Left cardiac atrium (tissue), 4 donors: ENCODE results near the gene KCTD20. TPM values are rescaled to one million over a fixed set of nuclear protein-coding genes. Genes with fewer than 3 reads are reported as not detected.
A peak's percentile ranks its signal among the peaks of the same experiment; 100 is the strongest.

Experiments
- ATAC-seq, 2 donors: fragments of 200-7000 bp; cut with Tn5 transposase; one replicate each; pipeline ENCODE4 v1.9.1; 2020; ENCODE audit warnings: mild to moderate bottlenecking in 2 of 2, moderate library complexity in 2 of 2
- DNase-seq: peaks from one replicate; pipeline ENCODE4 v3.0.0-alpha.2; 2020
- intact Hi-C, 2 donors: fragments of 100-400 bp; cut with DNase I; formaldehyde crosslinking; loops; one replicate each; pipeline versions ENCODE4 v1.14.1 to v1.15.1; 2022 to 2023
- total RNA-seq, 2 donors: library from RNA; stranded (reverse); fragmentation: NEBNext Ultra II Directional; extraction: Animal tissue kit (Norgen Biotek cat#: 25700); gene quantifications; one replicate each; pipeline ENCODE4 v1.2.1, GENCODE V29; 2021
- donor health status: DM: no; HTN: yes; CAD: no.
- donor health status: DM: no; HTN: yes; CAD: no; lungs with severe emphysema.
- donor health status: DM: yes; HTN: yes; CAD: no.
- donor health status: Dilated cardiomyopathy.

Gene KCTD20
- total RNA-seq, 2 donors from 2014 or later = 26.7 to 33.7 TPM

DNA sequence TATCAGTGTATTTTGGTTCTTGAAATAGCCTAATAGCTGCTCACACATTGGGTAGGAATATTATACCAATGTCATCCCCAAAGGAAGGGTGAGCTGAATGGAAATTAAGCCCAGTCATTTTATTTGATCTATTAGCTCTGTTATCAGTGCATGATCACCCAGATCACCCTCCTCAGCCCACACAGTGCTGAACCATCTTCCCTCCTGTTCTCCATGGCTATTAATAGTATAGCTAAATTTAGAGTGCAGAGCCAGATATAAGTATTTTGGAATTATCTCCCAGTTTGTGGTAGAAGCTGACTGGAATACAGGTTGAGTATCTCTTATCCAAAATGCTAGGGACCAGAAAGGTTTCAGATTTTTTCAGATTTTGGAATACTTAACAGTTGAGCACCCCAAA lies 45.4 kb downstream of the KCTD20 start:
- intact Hi-C loops = no loop called here
- DNase-seq = no peak
- ATAC-seq = peak in 1 of 2 donors; percentile 16

DNA sequence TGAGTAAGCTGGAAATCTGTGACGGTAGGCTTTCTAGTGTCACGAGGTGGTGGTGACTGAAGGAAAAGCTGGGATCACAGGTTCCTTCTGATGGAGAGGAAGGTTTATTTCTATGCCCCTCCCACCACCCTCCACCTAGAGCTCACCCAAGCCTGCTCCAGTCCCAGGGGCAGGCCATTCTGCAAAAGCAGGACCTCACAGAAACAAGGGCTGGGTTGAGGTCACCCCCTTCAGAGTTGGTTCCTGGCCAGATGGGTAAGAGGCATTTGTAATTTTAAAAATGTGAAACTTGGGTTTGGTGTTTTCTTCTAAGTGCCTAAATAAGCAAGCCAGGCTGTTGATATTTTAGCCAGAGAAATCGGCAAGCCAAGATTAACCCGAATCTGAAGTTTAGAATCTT lies 46.6 kb downstream of the KCTD20 start:
- intact Hi-C loops = no loop called here
- DNase-seq (no peak), ATAC-seq (no peak)

DNA sequence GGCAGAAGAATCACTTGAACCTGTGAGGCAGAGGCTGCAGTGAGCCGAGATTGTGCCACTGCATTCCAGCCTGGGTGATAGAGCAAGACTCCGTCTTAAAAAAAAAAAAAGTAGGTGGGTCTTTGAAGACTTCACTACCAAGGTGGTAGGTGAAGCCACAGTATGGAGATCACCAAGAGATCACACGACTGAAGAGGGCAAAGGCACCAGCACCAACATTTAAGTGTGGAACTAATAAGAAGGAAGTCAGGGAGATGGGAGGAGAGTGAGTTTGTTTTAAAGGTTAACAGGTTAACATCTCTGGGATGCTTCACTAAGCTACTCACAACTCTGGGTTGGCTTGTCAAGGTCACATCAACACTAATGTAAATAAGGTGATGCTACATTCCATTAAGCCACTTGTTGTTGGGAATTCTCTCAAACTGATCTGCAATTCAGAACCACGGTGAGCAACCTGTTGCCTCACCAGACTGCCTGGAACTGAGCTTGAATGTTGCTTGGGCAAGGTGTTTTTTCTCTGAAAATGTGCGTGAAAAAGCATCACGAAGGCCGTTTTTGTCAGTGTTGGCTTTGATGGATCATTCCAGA lies 48.7 kb downstream of the KCTD20 start:
- DNase-seq = no peak

DNA sequence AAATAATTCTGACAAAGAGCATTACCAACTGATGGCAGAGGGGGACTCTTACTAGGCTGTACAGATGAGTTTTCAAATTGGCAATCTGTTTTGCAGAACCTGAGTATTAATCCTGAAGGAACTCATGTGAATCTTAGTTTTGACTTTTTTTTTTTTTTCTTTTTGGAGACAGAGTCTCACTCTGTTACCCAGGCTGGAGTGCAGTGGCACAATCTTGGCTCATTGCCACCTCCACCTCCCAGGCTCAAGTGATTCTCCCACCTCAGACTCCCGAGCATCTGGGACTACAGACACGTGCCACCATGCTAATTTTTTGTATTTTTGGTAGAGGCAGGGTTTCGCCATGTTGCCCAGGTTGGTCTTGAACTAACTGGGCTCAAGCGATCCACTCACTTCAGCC lies 49.3 kb downstream of the KCTD20 start:
- ATAC-seq (no peak), DNase-seq (no peak)
- intact Hi-C loops = no loop called here

More for the DNA sequence above, 48.7 kb downstream of the KCTD20 start:
- intact Hi-C loops = no loop called here
- ATAC-seq = no peak

DNA sequence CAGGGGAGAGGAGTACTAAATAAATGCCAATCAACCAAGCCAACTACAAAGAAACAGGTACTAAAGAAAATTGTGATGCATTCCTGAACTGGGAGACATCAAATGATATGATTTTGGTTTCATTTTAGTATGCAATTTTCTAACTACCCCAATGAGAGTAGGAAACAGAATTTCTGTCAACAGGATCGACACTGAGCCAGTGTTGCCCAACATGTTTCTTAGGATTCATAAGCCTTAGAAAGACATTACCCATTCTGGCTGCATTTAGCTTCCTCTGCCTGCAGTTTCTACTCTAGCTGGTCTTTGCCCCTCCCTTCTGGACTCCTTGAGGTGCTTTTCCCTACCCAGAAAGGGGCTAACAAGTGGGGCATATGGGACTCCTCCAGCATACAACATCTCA lies 49.8 kb downstream of the KCTD20 start:
- ATAC-seq (peak in 1 of 2 donors; percentile 41), DNase-seq (no peak)
- intact Hi-C loops = no loop called here

DNA sequence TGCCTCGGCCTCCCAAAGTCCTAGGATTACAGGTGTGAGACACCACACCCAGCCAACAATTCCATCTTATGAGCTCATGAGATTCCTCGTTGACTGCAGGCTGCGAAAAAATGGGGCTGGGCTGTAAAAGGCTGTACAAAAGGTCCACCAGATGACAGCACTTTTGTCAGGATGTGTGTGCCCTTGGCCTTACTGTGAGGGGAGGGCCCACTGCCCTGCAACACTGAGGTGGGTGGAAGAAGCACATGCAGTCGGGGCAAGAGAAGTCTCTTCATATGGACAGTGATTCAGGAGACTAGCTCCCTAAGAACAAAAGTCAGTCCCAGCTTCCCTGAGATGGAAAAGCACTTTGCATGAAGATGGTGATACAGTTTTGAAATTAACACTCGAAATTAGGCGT lies 50.5 kb downstream of the KCTD20 start:
- ATAC-seq (no peak), DNase-seq (no peak)
- intact Hi-C loops = no loop called here

DNA sequence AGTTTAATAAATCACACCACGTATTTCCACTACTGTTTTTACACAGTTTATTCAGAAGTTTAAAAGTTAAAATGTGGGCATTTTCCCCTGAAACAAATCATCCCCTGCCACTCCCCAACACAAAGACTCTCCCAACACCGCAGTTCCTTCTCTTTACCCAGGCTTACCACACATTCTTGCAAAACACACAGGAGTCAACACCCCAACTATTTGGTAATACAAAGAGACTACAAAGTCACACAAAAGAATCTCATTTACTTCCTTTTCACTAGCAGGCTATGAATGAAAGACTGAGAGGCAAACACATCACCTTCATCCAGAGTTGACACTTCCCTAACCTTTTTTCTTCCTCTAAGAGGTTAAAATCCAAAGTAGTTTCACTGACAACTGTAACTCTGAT lies 51.1 kb downstream of the KCTD20 start:
- intact Hi-C loops = no loop called here
- DNase-seq (no peak), ATAC-seq (no peak)

DNA sequence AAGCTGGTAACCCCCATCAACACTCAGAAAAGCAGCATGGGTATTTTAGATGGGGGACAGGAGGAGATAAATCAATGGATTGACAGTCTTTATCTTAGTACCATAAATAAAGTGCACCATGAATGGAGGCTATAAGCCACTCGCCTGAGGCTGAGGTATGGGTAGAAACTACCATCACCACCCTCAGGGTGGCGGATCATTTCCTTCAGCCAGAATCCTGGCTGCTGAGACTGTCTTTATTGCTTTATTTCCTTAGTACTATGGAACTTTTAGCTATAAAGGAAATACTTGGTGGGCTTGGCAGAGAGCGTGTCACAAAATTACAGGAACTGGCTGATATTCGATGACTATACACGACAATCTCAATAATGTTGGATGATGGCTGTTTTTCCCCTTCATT lies 52.3 kb downstream of the KCTD20 start:
- intact Hi-C loops = no loop called here
- no peak for DNase-seq
- no peak for ATAC-seq

DNA sequence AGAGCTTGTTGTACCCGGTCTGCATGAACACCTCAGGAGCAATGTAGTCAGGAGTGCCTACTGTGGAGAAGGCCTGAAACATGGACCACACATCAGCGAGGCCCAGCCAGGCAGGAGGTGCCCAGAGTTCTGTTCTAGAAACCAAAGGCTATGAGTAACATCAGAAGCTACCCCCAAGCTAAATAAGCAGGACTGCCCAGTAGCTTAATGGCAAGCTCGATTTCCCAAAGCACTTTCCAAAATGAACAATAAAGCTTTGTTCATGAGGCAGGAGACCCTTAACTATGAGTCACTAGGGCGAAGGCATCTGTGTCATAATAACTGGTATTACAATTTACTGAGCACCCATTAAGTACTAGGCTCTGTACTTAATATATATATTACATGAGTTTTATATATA lies 57.1 kb downstream of the KCTD20 start:
- no peak for ATAC-seq
- DNase-seq = no peak
- intact Hi-C loops = no loop called here

DNA sequence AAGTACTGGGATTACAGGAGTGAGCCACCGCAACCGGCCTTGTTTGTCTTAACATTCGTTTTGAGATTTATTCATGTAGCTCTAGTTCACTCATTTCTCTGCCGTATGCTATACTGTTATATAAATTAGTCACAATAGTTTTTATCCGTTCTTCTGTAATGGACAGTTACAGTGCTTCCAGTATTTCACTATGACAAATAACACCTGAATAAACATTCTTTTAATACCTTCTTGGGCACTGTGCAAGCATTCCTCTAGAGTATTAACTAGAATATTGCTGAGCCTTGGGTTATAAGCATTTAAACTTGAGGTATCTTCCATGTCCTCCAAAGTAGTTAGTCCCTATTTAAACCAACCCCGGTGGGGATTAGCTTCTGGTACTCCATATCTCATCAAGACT lies 58.9 kb downstream of the KCTD20 start:
- no peak for ATAC-seq
- intact Hi-C loops = no loop called here
- no peak for DNase-seq

DNA sequence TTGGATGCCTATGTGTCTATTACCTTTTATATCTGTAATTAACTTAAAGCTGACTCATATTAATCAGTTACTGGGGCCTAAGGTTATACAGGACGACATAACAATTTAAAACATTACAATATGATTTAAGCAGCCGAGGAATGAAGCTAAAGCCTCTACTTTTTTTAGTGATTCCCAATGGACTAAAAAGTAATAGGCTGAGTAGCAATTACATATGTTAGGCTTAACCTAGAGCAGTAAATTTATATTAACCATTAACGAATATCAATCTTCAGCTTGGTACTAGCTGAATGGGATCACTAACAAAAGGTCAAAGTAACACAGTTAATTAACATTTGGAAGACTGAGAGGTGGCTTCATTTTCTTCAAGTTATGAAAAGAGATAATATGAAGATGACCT lies 61.4 kb downstream of the KCTD20 start:
- intact Hi-C loops = no loop called here
- no peak for ATAC-seq
- DNase-seq = no peak

DNA sequence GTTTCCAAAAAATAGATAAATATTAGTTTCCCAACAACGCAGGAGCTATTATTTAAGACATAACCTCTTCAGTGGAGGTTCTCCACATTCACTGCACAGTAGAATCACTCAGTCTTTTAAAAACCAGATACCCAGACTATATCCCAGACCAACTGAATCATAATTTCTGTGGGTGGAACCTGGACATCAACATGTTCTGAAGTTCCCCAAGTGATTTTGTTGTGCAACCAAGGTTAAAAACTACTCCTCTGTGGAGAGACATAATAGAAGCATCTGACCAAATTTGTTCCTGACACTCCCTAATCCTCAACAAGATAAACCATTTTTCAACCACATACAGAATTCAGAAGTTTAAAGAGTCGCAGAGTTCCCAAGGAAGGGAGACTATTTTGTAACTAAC lies 62.2 kb downstream of the KCTD20 start:
- intact Hi-C loops = no loop called here
- ATAC-seq (peak in 1 of 2 donors; percentile 60), DNase-seq (no peak)

DNA sequence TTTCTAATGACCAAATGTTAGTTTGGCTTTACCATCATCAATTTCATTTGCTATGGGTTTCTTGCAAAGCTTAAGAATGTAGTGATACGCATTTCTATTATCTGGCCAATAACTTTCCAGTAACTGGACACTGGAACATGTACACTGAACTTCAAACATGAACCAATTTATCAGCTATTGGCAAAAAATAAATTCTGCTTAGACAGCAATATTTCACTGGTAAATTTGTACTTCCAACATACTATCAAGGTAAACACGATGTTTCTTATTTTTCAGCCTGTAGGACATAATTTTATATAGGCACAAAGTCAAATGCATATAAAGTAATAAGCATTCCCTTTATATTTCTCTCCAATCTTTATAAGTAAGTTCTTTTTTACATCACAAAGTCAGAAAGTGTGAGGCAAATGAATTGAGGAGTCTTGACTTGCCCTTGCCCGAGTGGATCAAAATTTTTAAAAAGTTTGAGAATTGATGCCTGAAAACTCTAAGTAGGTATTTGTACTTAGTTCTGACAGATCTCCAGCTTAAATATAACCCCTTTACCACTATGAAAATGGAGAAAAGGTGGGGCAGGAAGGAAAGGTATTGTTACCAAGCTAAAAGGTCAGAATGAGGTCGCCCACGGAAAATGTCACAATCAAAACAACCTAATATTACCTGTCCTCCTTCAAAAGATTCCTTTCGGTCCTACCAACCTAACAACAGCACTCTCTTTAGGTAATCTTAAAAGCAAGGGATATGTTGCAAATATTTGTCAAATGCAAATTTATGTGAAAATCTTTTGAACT lies 63.1 kb downstream of the KCTD20 start:
- intact Hi-C loops = no loop called here
- no peak for DNase-seq

DNA sequence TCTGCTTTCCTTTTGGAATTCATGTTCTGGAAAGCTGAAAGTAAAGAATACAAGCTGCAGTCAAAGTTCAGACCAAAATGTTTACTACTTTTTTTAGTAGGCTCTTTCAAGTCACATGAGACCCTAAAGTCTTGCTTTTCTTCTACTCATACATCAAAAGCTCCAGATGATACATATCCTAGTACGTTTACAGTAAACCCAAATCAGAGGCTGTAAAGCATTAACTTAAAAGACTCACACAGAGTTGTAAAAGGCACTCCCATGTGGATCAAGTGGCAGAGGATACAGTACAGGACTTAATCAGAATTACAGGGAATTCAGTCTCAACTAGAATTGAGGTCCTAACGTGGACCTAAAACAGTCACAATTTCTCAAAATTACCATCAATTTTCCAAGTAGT lies 63.8 kb downstream of the KCTD20 start:
- intact Hi-C loops = no loop called here
- ATAC-seq (no peak), DNase-seq (no peak)

More for the DNA sequence above, 63.1 kb downstream of the KCTD20 start:
- no peak for ATAC-seq

DNA sequence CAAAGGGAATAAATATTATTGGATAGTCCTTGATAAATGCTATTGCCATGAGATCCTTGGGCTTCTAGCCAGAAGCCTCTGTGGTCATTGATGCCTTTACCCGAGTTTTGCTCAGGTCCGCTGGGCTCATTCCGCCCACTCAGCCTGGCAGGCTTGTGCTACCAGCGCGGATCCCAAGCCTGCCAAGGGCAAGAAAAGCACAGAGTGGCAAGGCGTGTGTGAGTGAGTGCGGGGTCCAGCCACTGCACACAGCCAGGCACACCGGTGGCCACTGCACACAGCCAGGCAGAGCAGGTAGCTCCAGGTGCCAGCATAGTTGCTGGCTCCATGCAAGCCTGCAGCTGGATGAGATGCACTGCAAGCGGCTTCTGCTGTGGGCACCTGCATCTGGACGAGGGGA lies 65.7 kb downstream of the KCTD20 start:
- DNase-seq (no peak), ATAC-seq (no peak)
- intact Hi-C loops = no loop called here

DNA sequence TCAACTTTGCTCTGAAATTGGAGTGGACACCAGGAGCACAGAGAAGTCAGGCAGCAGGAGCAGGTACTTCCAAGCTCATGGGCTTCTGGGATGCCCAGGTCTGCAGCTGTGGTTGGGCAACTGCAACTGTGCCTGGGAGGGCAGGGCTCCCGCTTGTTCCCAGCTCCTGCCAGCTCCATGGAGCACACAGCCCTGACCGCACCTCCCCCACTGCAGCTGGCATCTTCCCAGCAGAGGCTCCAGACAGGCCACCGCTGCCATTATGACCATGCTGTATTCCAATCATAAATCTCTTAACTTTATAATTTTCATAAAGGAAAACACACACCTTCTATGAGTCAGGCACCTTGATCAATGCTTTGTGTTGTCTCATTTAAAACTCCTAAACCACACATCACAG lies 67.6 kb downstream of the KCTD20 start:
- intact Hi-C loops = no loop called here
- DNase-seq (no peak), ATAC-seq (peak in 1 of 2 donors; percentile 40)

DNA sequence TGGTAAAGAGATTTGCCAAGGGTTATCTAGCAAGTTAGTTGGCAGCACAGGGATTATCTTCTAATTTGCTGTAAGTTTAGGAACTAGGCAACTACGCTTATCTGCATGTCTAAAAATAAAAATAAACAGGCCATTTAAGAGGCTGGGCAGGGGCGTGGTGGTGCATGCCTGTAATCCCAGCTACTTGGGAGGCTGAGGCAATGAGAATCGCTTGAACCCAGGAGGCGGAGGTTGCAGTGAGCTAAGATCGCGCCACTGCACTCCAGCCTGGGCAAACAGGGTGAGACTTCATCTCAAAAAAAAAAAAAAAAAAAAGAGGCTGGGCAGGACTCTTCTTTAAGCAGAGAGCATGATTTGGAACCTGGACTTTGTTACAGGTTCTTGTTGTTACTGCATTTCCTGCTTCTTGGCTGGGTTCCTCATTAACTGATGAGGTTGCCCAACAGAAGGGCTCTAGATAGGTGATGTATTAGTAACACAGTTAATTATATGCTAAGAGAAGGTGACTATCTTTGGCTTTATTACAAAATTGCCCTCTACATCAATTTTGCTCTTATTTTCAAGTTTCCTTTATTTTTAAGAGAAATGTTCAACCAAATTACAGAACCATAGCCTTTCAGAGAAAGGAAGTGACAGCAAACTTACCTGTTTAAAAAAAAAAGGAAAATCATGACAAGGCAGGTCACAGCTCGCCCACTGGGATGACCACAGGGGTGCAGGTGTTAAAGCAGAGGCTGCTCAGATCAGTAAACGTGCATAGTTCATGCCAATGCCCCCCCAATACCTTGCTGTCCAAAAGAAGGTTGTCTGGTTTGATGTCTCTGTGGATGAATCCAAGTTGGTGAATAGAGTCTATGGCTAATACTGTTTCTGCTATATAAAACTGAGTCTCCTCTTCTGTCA lies 72.0 kb downstream of the KCTD20 start:
- ATAC-seq = no peak
- intact Hi-C loops = no loop called here

DNA sequence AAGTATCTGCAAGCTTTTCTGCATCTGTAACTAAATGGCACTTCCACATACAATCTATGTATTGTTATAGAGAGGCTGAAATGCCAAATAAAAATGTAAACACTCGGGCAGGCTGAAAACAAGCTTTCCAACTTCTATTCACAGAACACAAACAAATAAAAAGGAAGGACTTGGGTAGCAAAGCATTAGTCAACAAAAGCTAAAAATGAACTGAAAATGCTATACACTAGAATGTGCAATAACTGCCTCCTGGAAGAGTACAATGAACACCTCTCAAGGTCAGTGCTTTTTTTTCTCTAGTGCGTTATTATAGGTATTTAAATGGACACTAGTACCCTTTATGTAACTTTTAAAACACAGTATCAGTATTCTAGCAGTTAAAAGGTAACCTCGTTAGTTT lies 73.0 kb downstream of the KCTD20 start:
- ATAC-seq = no peak
- no peak for DNase-seq
- intact Hi-C loops = no loop called here

More for the DNA sequence above, 72.0 kb downstream of the KCTD20 start:
- no peak for DNase-seq

DNA sequence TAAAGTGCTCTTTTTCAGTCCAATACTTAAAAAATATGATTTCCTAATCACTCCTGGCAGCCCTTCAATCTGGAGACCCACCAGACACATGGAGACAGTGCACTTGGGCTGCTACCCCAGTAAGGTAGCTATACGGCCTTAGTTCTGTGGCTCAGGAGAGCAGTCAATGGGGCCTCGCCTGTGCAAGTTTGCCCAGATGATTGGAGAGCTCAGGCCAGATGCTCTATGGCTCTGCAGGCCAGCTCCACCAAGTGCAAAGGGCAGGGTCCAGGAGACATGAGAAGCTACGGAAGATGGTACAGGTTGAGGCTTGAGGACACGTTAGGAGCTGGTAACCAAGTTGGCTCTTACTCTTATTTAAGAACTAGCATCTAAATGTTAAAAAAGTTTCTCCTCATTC lies 73.8 kb downstream of the KCTD20 start:
- intact Hi-C loops = no loop called here
- ATAC-seq (no peak), DNase-seq (no peak)

DNA sequence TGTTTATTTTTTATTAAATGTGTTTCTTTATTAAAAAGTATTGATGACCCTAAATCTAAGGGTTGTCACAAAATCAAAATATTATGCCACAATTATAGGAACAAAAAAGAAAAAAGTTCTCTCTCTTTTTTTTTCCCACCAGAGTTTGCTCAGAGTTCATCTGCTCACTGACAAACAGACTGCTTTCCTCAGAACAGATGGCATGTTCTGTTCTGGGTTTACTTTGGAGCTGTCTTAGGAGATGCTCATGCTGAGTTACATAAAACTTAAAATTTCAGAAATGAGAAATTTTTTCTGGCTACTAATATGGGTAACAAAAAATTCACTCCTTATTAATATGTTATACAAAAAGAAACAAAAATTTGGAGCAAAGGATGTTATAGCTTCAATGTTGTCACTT lies 74.2 kb downstream of the KCTD20 start:
- ATAC-seq (no peak), DNase-seq (no peak)
- intact Hi-C loops = no loop called here
